Measurements from ENCODE around the gene CCR4. TPM values are rescaled to one million over a fixed set of nuclear protein-coding genes. Genes with fewer than 3 reads are reported as not detected.
A peak's percentile ranks its signal among the peaks of the same experiment; 100 is the strongest.

Gene CCR4
- total RNA-seq, 1 experiment from 2014 or later = not detected

- Mint-ChIP-seq H3K9me3 (ENCODE audit: unreplicated experiment) (no peaks in the 10 kb centered on the region), H3K4me1 (ENCODE audit: insufficient read depth, unreplicated experiment) (no peaks in the 10 kb centered on the region), H3K27ac (ENCODE audit: low read depth, unreplicated experiment) (no peak overlapping the region), H3K27me3 (ENCODE audit: insufficient read depth, unreplicated experiment) (no peaks in the 10 kb centered on the region), H3K36me3 (ENCODE audit: insufficient read depth, unreplicated experiment) (no peaks in the 10 kb centered on the region), H3K4me3 (ENCODE audit: unreplicated experiment) (no peak overlapping the region)
- no TSS peak for BruUV-seq (replicated peaks)
- ChIA-PET POLR2A (no interaction called here), CTCF (no interaction called here)
- intact Hi-C loops (cut with micrococcal nuclease) = no loop called here
- TF ChIP-seq CTCF (IDR thresholded peaks at IDR 0.05; ENCODE audit: unreplicated experiment) = no peak
- no peak for DNase-seq (ENCODE audit: unreplicated experiment)
These were observed 44.8 kb downstream of the CCR4 start for GRCh38 chr3:32996048-32996754.

- no peak overlapping the region for H3K27ac Mint-ChIP-seq (ENCODE audit: low read depth, unreplicated experiment)
- ChIA-PET POLR2A (no interaction called here), CTCF (no interaction called here)
- H3K27me3 Mint-ChIP-seq (ENCODE audit: insufficient read depth, unreplicated experiment) = no peaks in the 10 kb centered on the region
- intact Hi-C loops (cut with micrococcal nuclease) = no loop called here
- H3K9me3 Mint-ChIP-seq (ENCODE audit: unreplicated experiment) = no peaks in the 10 kb centered on the region
- no peaks in the 10 kb centered on the region for H3K4me1 Mint-ChIP-seq (ENCODE audit: insufficient read depth, unreplicated experiment)
- no peak for TF ChIP-seq CTCF (IDR thresholded peaks at IDR 0.05; ENCODE audit: unreplicated experiment)
- DNase-seq (ENCODE audit: unreplicated experiment) = no peak
- BruUV-seq (replicated peaks) = TSS peak; percentile 40
- no peak overlapping the region for H3K4me3 Mint-ChIP-seq (ENCODE audit: unreplicated experiment)
- no peaks in the 10 kb centered on the region for H3K36me3 Mint-ChIP-seq (ENCODE audit: insufficient read depth, unreplicated experiment)
These were observed 45.3 kb downstream of the CCR4 start for GRCh38 chr3:32996755-32997091.

- DNase-seq (ENCODE audit: unreplicated experiment) = no peak
- no peaks in the 10 kb centered on the region for H3K4me1 Mint-ChIP-seq (ENCODE audit: insufficient read depth, unreplicated experiment)
- H3K4me3 Mint-ChIP-seq (ENCODE audit: unreplicated experiment) = no peak overlapping the region
- ChIA-PET CTCF (interaction anchor here (0.6 kb wide), 1 partner anchor 216 kb away, joined by 3 read pairs; no protein-coding TSS in a partner anchor), POLR2A (no interaction called here)
- H3K27ac Mint-ChIP-seq (ENCODE audit: low read depth, unreplicated experiment) = no peak overlapping the region
- H3K27me3 Mint-ChIP-seq (ENCODE audit: insufficient read depth, unreplicated experiment) = no peaks in the 10 kb centered on the region
- intact Hi-C loops (cut with micrococcal nuclease) = no loop called here
- BruUV-seq (replicated peaks) = no TSS peak
- no peak for TF ChIP-seq CTCF (IDR thresholded peaks at IDR 0.05; ENCODE audit: unreplicated experiment)
- no peaks in the 10 kb centered on the region for H3K9me3 Mint-ChIP-seq (ENCODE audit: unreplicated experiment)
- no peaks in the 10 kb centered on the region for H3K36me3 Mint-ChIP-seq (ENCODE audit: insufficient read depth, unreplicated experiment)
These were observed 47.4 kb downstream of the CCR4 start for GRCh38 chr3:32998631-32999451.

GRCh38 chr3:33000691-33001385, 49.4 kb downstream of the CCR4 start:
- no peak for TF ChIP-seq CTCF (IDR thresholded peaks at IDR 0.05; ENCODE audit: unreplicated experiment)
- H3K27me3 Mint-ChIP-seq (ENCODE audit: insufficient read depth, unreplicated experiment) = no peaks in the 10 kb centered on the region
- intact Hi-C loops (cut with micrococcal nuclease) = no loop called here
- H3K4me3 Mint-ChIP-seq (ENCODE audit: unreplicated experiment) = no peak overlapping the region
- H3K9me3 Mint-ChIP-seq (ENCODE audit: unreplicated experiment) = no peaks in the 10 kb centered on the region
- no peak overlapping the region for H3K27ac Mint-ChIP-seq (ENCODE audit: low read depth, unreplicated experiment)
- ChIA-PET CTCF (interaction anchor here (0.9 kb wide), 1 partner anchor 11 kb away, joined by 3 read pairs; no protein-coding TSS in a partner anchor), POLR2A (no interaction called here)
- H3K36me3 Mint-ChIP-seq (ENCODE audit: insufficient read depth, unreplicated experiment) = peaks cover 12% of the 10 kb centered on the region
- H3K4me1 Mint-ChIP-seq (ENCODE audit: insufficient read depth, unreplicated experiment) = no peaks in the 10 kb centered on the region
- DNase-seq (ENCODE audit: unreplicated experiment) = no peak
- BruUV-seq (replicated peaks) = no TSS peak

Measured in MCF 10A (cell line).